OCI-M2 (cell line): ENCODE data around the gene PAGE2B.
A peak's percentile ranks its signal among the peaks of the same experiment; 100 is the strongest.
"Not testable (repeated sequence)": the region's sequence is repeated elsewhere in the genome, so short reads cannot be mapped to it uniquely, and the experiment has no call there.

Source experiments
- DNase-seq: peaks from one replicate; lab custom pipeline; 2025; ENCODE audit not compliant: unreplicated experiment; lab: John Stamatoyannopoulos, UW

The PAGE2B gene, protein sequence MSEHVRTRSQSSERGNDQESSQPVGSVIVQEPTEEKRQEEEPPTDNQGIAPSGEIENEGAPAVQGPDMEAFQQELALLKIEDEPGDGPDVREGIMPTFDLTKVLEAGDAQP

DNA sequence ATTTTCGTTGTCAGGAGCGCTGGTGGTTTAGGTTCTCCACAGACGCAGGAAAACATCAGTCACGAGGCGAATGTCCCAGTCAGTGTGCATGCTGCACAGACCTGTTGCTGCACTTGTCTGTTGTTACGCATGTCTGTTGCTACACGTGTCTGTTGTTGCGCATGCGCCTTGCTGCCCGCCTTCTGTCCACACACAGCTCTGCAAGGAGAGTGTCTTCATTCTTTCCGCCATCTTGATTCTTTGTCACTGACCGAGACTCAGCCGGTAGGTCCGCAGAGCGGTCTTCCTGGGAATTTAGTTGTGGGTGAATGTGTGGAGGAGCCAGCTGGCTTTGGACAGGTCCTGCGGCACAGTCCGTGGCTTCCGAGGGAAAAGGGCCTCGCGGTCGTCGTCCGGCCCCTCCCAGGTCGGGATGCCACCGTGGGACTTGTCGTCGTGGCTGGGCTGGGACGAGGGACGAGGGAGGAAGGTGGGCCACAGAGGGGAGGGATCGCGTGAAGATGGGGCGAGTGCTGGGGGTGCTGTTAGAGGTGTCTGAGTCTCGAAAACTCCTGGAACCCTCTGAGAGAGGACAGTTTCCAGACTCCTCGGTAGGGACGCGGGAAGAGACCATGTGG lies at the start of gene PAGE2B:
PAGE2B (plus strand) TSS at position 180 of the 617 bp plus-strand sequence. CDS start 1,012 bp downstream, outside the sequence.
- no peak for DNase-seq

DNA sequence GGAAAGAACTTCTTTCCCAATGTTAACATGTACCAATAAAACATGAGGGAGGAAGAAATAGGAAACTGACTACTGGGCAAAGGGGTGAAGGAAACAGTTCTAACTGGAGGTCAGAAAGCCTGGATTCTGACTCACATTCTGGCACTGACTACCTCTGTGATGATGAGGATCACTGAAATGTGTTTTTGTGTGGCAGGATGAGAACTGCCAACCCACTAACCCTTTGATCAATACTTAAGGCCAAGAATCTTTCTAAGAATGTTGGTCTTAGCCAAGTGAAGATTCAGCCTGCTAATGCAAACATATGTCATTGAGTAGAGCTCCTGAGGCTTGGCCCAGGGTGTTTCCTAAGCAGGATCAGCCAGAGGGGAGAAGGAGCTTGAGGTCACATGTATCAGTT lies 48.7 kb upstream of the PAGE2B start:
- no peak for DNase-seq

DNA sequence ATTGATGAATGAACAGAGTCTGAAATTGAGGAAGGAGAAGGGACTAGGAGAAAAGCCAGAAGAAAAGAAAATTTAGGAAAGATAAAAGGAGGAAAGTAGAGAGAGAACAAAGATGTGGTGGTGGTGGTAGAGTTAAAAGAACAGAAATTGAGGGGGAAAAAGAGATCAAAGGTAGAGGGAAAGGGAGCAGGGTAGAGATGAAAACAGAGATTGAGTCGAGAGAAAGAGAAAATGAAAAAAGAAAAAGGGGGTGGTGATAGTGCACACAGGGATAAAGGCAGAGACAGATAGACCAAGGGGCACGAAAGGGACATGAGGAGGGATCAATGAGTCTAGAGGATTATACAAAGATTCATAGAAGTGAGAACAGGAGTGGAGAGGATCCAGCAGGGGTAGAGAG lies 48.0 kb upstream of the PAGE2B start:
- no peak for DNase-seq

DNA sequence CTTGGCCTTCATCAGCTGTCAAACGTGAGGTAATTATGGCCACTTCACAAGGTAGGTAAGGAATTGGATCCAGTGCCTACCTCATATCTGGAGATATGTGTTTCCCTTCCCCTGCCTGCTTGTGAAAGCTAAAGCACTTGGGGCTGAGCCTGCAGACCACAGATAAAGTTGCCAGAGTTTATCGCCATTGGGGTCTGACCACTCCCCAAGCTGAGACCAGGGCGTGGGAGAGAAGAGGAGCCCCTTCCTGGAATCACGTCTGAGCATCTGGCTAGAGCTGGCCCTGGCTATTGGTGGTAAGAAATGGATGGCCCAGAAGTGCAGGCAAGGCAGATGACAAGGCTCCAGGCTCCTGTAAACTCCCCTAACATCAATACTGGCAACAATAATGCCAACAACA lies 46.8 kb upstream of the PAGE2B start:
- DNase-seq: peak; percentile 48

DNA sequence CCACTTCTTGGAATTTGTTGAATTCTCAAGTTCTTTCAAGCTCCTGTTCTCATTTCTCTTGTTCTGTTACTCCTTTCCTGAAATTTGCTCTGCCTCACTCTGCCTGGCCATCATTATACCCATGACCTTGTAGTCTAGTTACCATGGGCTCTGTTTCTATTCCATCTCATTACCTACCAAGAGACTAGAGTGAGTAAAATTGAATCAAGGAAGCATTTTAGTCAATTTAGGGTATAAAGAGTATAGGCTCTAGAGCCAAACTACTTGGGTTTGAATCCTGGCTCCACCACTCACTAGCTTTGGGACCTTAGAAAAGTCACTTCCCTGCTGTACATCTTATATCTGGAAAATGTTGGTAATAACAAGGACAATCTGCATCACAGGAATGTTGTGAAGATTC lies 46.2 kb upstream of the PAGE2B start:
- DNase-seq: no peak

DNA sequence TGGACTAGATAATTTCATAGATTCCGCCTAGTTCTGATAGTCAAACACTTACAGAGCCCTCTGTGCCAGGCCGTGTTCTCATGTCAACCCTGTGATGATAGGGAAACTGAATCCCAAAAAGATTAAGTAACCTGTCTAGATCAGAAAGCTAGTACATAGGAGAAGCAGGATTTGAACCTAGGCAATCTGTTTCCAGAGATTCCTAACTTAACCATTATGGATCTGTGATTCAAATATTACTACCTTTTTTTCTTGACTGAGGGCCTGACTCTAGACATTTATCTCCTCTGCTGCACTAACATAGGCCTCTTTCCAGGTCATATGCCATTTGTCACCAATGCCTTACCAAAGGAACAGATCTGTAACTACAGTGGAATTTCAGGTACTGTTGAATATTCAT lies 45.5 kb upstream of the PAGE2B start:
- DNase-seq: no peak

DNA sequence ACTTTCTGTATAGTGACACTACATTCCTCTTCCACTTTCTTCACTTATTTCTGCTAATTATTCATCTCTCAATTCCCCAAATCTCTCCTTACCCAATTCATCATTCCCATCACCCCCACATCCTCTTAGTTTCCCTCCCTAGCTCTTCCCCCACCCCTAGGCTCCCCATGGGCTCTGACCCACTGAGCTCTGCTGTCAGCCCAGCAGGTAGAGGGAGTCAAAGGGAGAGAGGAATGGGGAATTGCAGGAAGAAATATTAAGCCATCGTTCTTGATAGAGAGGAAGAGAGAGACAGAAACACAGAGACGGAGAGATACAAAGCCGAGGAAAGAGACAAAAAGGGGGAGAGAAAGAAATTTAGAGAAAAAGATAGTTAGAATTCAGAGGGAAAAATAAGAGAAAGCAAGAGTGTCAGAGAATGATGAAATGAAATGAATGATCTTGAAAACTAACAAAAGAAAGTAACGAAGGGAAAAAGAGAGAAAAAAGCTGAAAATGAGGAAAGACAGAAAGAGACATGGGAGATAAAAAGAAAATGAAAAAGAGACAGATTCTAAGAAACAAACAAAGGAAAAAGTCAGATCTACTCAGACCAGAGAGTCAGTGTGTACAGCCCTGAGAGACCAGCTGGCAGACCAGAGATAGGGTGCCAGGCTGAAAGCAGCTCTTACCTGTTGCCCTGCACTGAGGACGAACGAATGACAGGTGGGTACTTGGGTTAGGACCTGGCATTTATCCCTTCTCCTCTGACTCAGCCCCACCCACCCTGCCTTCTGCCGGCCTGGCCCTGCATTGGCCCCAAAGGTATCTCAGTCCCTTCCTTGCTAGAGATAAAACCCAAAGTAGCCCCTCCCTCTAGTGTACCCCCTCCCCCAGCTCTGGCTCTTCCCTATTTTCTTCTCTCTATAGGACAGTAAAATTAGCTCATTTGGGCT lies 44.3 kb upstream of the PAGE2B start, which contains the start of gene ALAS2:
ALAS2 (minus strand) TSS at position 707 of the 935 bp plus-strand sequence. CDS start 4,977 bp downstream, outside the sequence.
- DNase-seq: no peak

DNA sequence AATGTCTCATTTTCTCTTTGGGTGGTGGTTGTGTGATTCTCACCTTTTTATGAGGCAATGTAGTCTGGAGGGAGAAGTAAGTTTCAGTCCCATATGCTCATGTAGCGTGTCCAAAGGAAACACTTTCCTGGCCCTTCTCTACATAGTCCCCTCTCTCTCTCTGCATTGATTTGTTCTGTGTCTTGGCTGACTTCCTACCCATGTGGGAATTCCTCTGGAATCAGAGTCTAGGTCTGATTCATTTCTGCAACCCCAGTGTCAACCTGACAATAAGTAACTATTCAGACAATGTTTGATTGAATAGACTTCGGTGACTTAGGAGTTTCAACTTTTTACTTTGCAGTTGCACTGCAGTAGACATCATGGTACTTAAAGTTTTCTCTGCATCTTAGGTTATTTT lies 41.4 kb upstream of the PAGE2B start:
- no peak for DNase-seq

DNA sequence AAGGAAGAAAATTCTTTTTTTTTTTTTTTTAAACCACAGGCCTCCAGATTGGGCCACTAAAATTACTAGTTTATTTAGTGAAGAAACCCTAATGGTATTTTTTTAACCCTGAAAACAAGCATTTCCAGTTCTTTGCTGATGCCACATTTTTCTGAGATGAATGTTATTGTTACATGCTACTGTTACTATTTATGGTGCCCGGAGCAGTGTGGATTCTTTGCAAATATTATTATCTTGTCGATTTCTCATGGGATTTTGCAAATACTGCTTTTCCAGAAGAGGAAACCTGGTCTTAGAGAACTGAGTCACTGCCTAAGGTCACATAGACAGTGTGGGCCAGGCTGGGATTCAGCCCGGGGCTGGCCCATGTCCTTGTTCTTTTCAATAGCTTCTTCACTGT lies 35.4 kb upstream of the PAGE2B start:
- no peak for DNase-seq

DNA sequence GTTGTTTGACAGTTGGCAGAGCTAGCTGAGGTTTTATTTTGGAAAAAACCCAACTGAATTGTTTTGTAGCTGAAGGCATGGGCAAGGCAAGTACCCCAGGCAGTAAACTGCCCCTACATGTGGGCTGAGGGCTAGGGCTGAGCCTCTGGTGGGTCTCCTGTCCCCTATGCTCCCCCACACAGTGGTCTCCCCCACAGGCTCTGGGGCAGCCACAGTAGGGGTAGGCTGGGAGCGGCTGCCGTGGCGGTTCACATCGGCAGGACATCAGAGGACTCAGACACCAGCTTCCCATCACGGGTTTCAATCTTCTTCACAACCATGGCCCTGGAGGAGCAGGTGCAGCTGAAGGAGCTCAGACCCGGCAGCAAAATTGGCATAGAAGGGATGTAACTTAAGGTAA lies 33.3 kb upstream of the PAGE2B start:
- DNase-seq: no peak

DNA sequence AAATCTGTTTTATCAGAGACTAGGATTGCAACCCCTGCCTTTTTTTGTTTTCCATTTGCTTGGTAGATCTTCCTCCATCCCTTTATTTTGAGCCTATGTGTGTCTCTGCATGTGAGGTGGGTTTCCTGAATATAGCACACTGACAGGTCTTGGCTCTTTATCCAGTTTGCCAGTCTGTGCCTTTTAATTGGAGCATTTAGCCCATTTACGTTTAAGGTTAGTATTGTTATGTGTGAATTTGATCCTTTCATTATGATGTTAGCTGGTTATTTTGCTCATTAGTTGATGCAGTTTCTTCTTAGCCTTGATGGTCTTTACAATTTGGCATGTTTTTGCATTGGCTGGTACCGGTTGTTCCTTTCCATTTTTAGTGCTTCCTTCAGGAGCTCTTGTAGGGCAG lies 24.2 kb upstream of the PAGE2B start:
- DNase-seq: not testable (repeated sequence)

DNA sequence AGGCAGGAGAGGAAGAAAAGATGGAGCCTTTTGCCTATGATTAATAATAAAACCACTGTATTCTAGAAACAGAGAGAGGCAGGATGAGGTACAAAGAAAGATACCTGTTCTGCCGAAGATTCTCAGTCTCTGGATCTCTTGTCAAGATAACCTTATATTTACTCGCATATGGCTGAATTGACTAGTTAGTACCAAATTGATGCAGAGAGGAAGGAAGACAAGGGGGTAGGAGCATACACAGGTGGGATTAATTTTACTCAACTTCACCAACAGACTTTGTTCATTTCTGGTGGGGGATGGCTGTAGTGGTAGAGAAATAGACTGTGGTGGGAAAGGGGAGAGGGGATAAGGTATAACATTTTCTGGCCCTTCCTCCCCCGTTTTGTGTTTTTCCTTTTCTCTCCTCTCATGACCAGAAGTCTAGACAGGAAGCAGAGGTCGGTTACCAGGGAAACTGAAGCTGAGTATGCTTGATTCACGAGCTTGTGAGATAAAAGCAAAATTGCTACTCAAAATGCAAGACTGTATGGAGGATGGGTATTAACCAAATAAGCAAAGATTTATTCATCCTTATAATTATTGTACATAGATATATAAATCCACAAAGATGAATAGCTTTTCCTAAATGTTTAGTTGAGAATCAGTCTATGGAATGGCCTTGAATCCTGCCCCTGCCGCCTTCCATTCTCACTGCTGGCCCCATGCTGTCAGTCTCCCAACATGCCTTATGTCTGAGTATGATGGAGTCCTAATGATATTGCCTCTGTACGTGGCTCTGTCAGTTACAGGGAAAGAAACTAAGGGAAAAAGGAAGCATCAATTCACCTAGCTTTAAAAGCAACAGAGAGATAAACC lies 17.8 kb upstream of the PAGE2B start:
- DNase-seq: no peak

DNA sequence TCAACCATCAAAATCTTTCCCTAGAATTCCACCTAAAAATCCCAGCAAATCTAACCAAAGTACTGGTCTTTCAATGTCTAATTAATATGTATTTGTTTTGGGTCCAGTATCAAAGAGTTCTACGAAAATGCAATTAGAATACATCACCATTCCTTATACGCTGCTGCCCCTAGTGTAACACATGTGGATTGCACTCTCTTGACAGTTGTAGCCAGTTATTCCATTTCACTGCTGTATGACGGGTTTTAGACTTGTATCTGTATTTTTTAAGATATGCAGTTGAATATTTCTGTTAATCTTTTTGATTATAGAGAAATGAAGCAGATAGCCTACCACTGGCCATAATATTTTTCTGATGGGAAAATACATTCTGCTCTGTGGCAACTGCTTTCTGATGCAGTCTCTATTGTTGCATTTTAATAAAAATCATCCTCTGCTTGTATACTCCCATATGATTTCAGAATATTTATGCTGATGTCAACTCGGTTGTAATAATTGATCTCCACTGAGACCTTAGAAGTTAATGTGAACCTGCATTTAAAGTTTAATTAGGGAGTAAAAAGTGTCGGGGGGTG lies 17.1 kb upstream of the PAGE2B start:
- no peak for DNase-seq

DNA sequence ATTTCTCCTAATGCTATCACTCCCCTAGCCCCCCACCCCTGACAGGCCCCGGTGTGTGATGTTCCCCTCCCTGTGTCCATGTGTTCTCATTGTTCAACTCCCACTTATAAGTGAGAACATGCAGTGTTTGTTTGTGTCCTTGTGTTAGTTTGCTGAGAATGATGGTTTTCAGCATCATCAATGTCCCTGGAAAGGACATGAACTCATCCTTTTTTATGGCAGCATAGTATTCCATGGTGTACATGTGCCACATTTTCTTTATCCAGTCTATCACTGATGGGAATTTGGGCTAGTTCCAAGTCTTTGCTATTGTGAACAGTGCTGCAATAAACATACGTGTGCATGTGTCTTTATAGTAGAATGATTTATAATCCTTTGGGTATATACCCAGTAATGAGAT lies 7.7 kb upstream of the PAGE2B start:
- not testable (repeated sequence) for DNase-seq

DNA sequence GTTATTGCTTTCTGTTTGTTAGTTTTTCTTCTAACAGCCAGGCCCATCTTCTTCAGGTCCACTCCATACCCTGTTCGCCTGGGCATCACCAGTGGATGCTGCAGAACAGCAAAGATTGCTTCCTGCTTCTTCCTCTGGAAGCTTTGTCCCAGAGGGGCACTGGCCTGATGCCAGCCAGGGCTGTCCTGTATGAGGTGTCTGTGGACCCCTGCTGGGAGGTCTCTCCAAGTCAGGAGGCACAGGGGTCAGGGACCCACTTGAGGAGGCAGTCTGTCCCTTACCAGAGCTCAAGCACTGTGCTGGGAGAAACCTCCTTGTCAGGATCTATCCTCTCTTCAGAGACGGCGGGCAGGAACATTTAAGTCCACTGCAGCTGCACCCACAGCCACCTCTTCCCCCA lies 2.5 kb upstream of the PAGE2B start:
- DNase-seq: no peak

DNA sequence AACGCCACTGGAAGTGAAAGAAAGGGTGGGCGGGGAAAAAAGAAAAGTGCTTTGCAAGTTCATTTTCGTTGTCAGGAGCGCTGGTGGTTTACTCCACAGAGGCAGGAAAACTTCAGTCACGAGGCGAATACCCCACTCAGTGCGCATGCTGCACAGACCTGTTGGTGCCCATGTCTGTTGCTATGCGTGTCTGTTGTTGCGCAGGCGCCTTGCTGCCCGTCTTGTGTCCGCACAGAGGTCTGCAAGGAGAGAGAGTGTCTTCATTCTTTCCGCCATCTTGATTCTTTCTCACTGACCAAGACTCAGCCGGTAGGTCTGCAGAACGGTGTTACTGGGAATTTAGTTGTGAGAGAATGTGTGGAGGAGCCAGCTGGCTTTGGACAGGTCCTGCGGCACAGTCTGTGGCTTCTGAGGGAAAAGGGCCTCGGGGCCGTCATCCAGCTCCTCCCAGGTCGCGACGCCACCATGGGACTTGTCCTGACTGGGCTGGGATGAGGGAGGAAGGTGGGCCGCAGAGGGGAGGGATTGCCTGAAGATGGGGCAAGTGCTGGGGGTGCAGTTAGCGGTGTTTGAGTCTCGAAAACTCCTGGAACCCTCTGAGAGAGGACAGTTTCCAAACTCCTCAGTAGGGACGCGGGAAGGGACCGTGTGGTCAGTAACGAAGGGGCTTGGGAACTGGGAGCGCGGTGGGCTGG lies 14.1 kb downstream of the PAGE2B start, which contains the start of gene PAGE2:
PAGE2 (plus strand) TSS at position 224 of the 695 bp plus-strand sequence. CDS start 1,003 bp downstream, outside the sequence.
- no peak for DNase-seq

DNA sequence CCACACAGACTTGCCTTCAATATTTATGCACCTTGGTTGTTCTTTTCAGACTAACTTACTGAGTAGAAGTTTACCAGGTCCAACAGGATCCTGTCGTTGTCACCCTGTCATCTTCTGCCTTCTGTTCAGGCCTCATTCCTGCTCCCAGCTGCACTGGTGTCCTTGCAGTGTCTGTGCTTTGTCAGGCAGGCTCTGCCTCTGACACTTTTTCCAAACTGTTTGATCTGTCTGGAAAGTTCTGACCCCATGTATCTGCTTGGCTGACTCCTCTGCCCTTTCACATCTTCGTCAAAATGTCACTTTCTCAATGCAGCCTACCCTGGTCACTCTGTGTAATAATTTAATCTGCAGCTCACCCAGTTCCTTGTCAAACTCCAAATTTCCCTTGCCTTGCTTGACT lies 23.9 kb downstream of the PAGE2B start:
- DNase-seq: no peak

DNA sequence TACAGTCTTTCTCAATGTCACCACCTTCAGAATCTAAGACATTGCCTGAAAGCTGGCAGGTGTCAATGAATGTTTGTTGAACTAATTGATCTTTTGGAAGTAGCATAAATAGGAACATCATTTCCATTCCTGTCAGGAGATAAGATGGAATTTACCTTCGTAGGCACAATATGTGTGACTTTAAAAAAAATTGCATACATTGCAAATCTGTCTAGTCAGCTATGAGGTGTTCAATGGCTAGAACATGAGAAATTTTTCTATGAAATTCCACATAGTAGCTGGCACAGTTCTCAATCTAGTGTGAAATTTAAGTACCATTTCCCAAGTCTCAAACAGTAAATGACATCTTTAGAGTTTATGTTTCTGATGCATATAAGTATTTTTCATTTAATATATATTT lies 24.3 kb downstream of the PAGE2B start:
- DNase-seq: no peak

DNA sequence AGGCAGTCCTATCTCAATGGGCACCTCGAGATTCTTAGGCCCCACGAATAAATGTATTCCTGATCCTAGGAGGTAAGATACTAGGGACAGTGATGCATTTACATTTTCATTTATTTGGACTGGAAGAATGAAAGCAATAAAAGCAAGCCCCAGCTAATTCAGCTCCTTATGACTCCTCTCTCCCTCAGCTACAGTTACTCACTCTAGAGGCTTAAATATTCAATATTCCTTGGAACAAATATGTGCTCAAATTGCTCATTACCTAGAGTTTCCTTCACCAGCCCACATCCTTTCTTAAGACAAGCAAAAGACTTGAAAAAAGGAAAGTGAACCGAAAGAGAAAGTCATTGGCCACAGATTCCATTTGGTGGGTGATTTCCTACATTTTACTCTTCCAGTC lies 27.9 kb downstream of the PAGE2B start:
- DNase-seq: no peak

DNA sequence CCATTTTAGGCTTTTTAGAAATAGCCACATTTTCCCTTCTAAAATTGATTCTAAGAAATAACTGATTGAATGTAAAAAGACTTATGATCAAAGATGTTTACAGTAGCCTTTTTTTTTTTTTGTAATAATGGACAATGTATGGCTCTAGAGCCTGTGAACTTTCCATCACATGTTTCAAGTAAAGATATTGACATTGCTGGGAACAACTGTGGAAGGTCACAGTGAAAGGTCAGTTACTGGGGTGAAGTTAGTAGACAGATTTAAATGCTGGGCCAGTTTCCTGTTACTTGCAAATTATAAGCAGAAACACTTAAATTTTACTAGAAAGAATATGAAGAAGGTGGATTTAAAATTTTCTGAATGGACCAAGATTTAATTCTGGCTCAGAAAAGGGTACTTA lies 32.4 kb downstream of the PAGE2B start:
- no peak for DNase-seq
